OCI-LY7 (cell line): Measurements from ENCODE around the gene RNF215.

Source experiments
- EZH2phosphoT487 ChIP-seq: fragments of 200-600 bp; sonication (generic); IDR thresholded peaks from 2 replicates; pipeline ENCODE4 v1.6.1; 2018; ENCODE audit warnings: low read depth, borderline replicate concordance, mild to moderate bottlenecking, mixed run types, antibody characterized with exemption, low read length, moderate library complexity, mixed read lengths
- TF ChIP-seq, protein P1 (sequence below): fragments of 200-600 bp; sonication (generic); conservative IDR thresholded peaks from 2 replicates; pipeline ENCODE4 v1.5.1; 2014; ENCODE audit warnings: mild to moderate bottlenecking, antibody characterized with exemption, low read length, moderate library complexity, mixed read lengths

DNA sequence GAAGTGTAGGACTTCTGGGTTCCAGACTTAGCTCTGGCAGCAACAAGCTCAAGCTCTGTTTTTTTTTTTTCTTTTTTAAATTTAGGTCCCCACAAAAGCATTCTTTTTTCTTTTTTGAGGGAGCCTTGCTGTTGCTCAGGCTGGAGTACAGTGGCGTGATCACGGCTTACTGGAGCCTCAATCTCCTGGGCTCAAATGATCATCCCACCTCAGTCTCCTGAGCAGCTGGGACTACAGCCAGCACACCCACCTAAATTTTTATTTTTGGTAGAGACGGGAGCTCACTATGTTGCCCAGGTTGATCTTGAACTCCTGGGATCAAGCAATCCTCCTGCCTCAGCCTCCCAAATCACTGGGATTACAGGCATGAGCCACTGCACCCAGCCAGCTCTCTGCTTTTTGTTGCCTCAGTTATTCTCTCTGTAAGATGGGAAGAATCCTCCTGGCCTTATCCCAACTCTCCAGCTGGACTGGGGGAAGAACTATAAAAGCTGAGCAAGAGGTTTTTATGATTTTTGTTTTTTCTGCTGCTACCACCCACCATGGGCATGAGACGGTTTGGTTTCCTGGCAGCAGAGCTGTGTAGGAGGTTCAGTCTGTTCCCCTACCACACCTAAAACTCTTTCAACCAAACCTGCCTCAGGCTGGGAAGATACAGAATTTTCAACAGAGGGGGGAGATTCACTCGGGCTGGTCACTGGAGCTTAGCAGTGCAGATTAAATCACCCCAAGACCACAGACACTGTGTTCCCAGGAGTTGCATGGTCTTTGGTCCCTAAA is 26.7 kb upstream of the RNF215 start:
- TF ChIP-seq, protein P1, sequence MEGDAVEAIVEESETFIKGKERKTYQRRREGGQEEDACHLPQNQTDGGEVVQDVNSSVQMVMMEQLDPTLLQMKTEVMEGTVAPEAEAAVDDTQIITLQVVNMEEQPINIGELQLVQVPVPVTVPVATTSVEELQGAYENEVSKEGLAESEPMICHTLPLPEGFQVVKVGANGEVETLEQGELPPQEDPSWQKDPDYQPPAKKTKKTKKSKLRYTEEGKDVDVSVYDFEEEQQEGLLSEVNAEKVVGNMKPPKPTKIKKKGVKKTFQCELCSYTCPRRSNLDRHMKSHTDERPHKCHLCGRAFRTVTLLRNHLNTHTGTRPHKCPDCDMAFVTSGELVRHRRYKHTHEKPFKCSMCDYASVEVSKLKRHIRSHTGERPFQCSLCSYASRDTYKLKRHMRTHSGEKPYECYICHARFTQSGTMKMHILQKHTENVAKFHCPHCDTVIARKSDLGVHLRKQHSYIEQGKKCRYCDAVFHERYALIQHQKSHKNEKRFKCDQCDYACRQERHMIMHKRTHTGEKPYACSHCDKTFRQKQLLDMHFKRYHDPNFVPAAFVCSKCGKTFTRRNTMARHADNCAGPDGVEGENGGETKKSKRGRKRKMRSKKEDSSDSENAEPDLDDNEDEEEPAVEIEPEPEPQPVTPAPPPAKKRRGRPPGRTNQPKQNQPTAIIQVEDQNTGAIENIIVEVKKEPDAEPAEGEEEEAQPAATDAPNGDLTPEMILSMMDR: no peak
- no peak for TF ChIP-seq EZH2phosphoT487
